GM19043 (cell line): ENCODE results near the gene GDF15.
A peak's percentile ranks its signal among the peaks of the same experiment; 100 is the strongest.
"Not testable (repeated sequence)": the region's sequence is repeated elsewhere in the genome, so short reads cannot be mapped to it uniquely, and the experiment has no call there.

Source experiments
- ATAC-seq: cut with Tn5 transposase; IDR thresholded peaks from one replicate; pipeline ENCODE4 v1.9.1; 2021; ENCODE audit warnings: low read depth; ENCODE audit not compliant: unreplicated experiment

GDF15 gene

DNA sequence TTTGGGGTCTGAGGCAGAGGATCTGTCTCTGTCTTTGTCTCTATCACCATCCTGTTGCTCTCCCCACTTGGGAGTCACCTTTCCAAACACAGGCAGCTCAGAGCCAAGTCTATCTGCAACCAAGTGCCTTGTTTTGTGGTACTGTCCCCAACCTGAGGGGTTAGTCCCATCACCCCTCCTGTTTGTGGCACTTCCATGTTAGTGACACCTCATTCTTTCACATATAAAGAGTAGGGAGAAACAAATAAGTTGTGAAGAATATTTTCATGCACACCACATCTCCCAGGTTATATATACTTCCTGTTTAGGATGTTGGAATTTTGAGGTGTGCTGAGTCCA is 3.7 kb downstream of the GDF15 start:
- no peak for ATAC-seq

DNA sequence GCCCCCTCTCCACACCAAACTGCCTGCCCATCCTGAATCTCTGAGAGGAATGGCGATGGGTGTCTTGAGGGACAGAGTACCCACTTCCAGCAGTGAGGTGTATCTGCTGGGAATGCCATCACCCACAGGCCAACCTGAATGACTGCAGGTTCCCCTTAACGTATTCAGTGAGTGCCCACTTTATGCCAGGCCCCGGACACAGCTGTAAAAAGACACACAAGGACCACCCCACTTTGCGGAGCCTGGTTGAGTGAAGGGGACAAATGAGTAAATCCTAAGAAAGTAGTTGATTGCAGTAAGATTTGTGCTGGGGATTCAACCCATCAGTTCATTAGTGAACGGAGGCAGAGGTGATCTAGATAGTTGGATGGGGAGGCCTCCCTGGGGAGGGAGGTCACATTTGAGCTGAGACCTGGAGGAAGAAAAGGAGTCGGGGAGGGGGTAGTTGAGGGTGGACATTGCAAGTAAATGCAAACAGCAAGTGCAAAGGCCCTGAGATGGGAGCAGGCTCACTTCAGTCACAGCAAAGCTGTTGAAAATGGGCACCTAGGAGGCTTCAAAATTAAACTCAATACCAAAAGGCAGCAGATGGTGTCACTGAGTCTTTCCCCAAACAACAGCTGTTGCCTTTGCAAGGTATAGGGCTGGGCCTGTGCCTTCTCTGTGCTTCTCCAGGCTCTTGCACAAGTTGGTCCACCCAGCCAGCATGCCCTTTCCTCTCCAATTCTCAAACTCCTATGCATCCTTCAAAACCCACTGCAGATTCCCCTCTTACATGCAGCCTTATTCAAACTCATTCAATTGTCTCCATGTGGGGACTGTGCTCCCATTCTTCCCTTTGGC is 4.3 kb downstream of the GDF15 start:
- ATAC-seq = no peak

DNA sequence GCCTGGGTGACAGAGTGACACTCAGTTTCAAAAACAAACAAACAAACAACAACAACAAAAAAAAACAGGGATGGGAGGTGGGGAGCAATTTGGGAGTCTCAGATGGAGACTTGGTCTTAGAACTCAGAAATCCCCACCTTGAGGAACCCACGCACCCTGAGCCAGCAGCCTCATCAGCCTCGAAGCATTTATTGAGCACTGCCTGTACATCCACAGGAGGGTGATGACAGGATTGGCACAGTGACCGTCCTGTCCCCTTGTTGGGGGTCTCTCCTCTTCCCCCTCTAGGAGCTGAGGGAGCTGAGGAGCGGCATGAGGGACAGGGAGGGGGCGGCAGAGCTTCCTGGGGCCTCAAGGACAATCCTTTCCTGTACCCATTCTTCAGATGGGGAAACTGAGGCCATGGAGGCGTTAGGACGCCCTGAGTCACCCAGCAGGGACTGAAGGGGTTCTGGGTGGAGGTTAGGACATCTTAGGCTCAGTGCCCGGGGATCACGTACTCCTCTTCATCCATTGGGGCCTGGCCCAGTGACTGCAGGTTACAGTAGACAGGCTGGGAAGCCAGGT is 5.6 kb downstream of the GDF15 start:
- ATAC-seq = no peak

DNA sequence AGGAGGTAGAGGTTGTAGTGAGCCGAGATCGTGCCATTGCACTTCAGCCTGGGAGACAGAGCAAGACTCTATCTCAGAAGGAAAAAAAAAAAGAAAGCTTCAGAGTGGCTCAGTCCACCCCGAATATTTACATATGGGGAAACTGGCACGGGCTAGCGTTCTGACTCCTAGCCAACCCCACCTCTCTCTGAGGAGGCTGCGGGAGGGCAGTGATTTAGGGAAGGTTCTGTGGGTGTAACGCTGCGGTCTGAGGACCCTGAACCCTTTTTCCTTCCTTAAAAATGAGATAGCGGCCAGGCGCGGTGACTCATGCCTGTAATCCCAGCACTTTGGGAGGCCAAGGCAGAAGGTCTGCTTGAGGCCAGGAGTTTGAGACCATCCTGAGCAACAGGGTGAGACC is 6.5 kb downstream of the GDF15 start:
- no peak for ATAC-seq

DNA sequence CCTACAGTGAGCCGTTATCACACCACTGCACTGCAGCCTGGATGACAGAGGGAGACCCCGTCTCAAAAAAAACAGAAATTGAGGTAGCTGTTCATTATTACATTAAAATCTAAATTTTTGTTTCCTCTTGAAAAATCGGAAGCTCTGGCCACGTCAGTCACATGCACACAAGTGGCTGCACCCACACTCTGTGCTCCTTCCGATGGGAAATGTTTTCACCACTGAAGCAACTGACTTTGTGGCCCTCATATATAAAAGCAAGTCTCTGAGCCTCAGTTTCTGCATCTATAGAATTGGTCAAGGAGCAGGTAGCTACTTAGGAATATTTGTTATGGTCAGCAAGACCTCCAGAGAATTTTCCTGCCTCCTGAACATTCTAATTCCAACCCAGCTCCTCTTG is 7.0 kb downstream of the GDF15 start:
- ATAC-seq = no peak

DNA sequence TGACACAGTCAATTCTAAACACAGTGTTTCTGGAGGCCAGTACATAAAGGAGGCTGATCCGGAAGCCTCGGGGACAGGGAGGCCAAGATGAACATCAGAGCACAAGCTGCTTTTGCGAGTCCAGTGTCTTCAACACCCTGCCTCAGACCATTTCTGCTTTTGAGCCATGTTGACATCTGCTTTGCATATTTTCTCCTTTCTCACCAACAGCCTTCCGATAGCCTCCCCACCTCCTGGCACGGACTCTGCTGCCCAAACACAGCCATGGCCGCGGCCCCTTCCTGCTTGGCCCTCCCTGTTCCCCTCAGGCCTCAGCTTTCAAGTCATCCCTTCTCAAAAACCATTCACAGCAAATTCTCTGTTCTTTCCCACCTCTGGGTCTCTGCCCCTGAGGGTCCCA is 7.9 kb downstream of the GDF15 start:
- no peak for ATAC-seq

DNA sequence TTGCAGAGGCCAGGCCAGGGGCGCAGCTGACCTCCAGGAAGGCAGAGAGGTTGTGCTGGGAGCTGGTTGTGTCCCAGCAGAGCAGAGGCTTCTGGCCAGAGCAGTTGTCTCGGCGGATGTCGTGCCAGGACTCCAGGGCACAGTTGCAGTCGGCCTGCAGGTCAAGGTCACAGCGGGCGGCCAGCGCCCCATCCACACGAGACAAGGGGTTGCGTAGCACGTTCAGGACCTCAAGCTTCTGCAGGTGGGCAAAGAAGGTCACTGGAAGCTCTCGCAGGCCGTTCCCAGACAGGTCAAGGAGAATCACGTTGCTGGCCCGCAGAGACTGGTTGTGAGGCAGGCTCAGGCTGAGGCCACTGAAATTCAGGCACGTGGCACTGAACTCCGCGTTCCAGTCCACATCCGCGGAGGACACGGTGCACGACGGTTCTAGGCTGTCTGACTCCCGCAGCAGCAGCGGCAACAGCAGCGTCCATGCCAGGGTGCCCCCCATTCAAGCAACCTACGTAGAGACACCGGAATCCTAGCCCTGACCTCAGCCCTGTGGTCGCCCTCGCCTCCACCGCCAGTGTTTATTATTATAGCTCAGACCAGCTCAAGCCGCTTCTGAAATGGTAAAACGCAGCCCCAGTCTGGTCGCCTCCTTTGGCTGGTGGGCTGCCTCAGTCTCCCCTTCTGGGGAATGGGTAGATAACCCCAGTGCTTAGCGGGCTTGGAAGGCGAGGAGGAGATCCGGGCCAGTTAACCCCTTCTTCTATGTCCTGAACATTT is 10.7 kb downstream of the GDF15 start:
- ATAC-seq = no peak

DNA sequence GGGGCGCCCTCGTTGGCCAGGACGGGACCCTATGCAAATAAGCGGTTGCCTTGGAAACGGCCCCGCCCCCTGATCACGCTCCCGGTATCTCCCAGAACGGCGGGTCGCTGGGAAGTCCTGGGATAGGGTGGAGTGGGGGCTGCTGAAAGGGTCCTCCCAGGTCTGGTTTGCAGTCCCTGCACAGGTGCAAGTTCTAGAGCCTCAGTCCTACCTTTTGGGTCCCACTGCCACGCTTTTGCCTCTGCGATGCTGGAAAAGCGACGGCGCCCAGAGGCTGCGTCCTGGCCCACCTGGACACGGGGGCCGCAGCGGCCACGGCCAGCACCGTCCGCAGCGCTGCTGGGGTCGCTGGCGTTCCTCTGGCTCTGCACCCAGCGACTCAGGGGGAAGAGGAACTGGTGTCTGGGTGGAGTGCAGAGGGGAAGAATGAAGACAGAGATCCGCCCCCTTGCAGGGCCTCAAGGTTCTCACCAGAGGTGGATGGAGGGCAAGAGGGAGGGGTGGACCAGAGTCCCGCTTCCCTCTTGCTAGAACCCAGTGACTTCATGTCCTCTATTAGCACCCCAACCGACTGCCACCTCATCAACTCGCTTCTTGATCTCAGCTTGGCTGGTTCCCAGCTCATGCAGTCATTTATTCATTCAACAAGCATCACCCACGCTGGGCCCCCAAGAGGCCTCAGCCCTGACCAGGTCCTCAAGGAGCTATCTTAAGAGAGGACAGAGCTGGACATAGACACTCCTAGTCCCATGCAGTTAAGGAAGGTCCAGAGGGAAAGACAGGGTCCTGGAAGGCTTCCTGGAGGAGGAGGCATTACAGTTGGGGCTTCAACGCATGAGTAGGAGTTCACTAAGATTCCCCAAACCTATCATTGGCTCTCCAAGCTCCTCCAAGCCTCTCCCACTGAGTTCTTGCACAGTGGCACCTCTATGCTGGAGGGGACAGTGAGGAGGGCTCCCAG is 11.6 kb downstream of the GDF15 start, which contains the start of gene LRRC25:
TSS of gene LRRC25 (minus strand) at position 381 of the 961 bp plus-strand sequence. CDS start 659 bp downstream, outside the sequence.
- ATAC-seq = no peak

DNA sequence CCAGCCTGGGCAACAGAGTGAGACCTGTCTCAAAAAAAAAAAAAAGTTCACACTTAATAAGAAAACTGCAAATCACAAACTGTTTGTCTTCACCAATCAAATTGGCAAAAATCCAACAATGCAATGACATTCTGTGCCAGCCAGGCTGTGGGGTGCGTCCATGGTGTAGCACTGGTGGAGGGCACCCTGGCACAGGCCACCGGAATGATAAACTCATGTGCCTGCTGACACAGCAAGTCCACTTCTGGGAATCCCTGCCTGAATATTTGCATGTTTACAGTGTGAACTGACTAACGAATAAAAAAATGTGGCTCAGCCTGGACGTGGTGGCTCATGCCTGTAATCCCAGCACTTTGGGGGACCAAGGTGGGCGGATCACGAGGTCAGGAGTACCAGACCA is 13.1 kb downstream of the GDF15 start:
- ATAC-seq = no peak

DNA sequence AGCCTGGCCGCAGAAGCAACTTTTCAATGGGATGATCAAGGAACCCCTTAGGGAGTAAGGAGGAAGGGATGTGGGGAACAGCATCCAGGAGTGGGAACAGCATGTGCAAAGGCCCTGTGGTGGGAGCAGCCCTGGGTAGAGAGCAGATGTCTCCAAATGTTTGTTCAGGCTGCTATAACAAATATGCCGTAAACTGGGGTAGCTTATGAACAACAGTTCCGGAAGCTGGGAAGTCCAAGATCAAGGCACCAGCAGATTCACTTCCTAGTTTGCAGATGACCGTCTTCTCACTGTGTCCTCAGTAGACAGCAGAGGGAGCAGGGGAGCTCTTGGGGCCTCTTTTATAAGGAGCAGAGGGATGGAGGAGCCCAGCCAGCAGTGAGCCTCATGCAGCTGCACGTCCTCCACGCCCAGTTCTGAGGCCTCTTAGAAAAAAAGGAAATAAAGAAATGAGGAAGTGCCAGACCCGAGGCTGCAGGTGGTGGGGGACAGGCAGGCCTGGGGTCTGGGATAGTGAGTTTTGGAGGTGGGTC is 15.7 kb downstream of the GDF15 start:
- ATAC-seq = no peak

DNA sequence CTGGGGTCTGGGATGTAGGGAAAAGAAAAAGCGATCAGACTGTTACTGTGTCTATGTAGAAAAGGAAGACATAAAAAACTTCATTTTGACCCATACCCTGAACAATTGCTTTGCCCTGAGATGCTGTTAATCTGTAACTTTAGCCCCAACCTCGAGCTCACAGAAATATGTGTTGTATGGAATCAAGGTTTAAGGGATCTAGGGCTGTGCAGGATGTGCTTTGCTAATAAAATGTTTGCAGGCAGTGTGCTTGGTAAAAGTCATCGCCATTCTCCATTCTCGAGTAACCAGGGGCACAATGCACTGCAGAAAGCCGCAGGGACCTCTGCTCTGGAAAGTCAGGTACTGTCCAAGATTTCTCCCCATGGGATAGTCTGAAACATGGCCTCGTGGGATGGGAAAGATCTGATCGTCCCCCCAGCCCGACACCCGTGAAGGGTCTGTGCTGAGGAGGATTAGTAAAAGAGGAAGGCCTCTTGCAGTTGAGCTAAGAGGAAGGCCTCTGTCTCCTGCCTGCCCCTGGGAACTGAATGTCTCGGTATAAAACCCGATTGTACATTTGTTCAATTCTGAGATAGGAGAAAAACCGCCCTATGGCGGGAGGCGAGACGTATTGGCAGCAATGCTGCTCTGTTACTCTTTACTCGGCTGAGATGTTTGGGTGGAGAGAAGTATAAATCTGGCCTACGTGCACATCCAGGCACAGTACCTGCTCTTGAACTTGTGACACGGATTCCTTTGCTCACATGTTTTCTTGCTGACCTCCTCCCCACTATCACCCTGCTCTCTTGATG is 16.7 kb downstream of the GDF15 start:
- not testable (repeated sequence) for ATAC-seq

DNA sequence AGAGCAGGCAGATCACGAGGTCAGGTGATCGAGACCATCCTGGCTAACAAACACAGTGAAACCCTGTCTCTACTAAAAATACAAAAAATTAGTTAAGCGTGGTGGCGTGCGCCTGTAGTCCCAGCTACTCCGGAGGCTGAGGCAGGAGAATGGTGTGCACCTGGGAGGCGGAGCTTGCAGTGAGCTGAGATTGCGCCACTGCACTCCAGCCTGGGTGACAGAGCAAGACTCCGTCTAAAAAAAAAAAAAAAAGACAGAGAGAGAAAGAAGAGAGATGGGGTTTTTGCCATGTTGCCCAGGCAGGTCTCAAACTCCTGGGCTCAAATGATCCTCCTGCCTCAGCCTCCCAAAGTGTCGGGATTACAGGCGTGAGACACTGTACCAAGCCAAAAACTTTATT is 19.8 kb downstream of the GDF15 start:
- ATAC-seq = not testable (repeated sequence)

DNA sequence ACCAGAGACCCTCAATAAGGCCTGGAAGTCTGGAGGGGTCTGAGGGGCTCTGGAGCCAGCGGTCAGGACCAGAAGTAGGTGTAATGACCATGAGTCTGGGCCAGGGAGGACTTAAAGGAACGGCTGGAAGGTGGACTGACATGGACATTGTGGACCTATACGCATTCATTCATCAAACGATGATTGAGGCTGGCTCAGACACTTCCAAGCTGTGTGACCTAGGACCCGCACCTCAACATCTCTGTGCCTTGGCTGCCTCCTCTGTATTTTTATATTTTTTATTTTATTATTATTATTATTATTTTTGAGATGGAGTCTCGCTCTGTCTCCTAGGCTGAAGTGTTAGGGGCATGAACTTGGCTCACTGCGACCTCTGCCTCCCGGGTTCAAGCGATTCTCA is 20.8 kb downstream of the GDF15 start:
- ATAC-seq = no peak

DNA sequence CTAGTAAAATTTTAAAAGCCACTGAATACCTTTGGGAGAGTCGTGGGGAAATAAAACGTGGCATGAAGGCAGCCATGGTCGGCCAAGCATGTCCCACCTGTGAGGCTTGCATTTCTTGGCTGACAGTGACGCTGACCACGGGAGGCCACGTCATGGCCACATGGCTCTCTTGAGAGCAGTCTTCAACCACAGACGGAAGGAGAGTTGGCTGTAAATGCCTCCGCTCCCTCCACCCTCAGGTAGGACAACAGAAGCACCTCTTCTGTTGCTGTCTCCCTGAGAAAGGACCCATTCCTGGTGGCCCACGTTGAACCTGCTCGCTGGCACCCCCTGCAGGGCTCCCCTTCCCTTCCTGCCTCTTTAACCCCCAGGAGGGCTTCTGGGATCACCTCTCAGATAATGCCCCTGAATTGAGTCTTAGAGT is 22.1 kb downstream of the GDF15 start:
- peak; percentile 57 for ATAC-seq

DNA sequence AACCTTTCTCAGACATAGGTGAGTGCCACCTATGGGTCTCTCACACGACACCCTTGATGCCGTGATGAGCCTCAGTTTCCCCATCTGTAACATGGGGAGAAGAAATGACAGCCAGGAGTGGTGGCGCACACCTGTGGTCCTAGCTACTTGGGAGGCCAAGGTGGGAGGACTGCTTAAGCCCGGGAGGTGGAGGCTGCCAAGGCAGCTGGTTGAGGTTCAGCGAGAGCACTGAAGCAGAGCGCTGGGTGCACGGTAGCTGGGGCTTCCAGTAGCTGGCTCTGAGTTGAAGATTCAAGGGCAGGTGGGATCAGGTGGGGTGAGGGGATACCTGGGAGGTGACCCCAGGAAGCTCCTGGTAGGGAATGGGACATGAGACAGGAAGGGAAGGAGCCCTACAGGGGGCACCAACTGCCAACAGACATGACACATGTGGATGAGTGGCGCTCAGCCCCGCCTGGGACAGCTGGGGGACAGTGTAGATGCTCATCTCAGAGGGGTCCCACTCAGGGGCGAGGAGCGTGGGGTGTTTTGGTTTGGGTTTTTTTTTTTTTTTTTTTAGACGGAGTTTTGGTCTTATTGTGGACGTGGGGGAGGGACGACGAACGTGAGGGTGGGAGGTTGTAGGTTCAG is 26.8 kb downstream of the GDF15 start:
- ATAC-seq = no peak

DNA sequence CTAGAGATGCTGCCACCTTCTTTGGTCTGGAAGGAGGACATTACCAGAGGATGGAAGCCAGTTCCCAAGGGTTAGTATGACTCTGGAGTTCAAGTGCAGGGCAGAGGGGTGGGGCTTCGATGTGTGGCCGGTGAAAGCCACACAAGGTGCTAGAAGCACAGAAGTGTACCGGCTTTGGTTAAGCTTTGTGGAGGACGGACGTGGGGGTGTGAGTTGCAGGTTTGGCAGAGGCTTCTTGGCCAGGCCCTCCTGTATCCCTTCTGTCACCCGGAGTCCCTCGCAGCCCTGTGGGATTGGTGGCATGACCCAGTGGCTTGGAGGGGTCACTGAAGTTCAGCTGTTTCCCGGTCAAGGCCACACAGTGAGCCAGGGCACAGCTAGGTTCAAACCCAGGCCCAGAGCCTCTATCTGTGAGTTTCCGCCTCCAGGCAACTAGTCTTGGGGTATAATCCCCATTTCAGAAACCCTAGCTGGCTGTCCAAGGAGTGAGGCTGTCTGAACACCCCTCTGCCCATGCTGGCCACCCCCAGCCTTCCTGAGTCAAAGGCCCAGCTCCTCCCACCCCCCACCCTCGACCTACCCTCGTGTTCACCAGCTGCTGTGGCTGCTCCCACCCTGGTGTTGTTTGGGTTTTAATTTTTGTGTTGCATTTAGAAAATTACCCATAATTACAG is 28.7 kb downstream of the GDF15 start:
- ATAC-seq = no peak

DNA sequence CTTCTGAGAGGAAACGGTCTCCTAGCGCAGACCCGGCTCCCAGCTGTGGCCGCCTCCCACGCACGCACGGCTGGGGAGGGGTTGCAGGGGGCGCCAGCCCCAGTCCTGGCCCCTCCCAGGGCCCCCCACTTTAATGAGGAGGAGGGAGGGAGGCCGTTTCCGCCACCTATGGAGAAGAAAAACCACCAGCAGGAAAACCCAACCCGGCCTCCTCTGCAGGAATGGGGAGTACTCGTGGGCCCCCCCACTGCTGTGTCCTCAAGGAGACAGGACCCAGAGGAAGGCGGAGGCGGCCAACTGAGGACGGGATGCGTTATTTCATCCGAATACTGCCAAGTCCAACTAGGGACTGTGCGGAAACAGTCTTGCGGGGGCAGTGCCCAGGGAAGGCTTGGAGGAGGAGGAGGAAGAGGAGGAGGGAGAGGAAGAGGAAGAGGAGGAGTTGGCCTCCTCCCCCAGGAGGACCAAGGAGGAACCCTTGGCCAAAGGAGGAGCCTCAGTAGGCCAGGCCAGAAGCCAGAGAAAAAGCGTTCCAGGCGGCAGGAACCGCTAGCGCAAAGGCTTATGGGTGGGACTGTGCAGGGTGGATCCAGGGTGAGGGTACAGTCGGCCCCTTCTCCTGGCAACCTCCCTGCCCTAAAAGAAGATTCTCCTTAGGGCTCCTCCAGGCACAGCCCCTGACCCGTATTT is 29.4 kb downstream of the GDF15 start:
- no peak for ATAC-seq

DNA sequence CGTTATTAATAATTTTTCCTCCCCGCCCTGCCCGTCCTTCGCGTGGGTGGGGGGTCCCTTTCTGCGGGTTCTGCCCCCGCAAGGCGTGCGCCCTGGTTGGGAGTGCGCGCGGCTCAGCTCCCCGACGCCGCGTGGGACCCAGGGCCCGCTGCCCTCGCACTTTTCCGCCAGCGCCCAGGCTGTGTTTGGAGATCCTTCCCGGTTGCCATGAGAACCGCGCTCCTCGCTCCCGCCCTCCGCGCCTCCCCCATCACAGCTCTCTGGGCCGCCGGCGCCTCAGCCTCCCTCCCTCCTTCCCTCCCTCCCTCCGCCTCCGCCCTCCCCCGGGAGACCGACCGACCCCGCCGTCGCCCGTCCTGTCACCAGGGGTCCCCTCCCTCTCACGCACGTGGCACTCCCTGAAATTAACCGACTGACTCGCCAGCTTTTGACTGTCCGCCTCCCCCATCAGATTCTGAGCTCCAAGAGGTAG is 30.9 kb downstream of the GDF15 start:
- ATAC-seq = no peak
